NOMO-1 (cell line): ENCODE data around the gene MAFF.

Experiments
- DNase-seq, 2 experiments: peaks; one replicate each; lab custom pipeline; 2025; ENCODE audit not compliant: unreplicated experiment in 2 of 2; lab: John Stamatoyannopoulos, UW

Gene MAFF

GRCh38 chr22:38203090-38203810 is 1.5 kb downstream of the MAFF start:
- DNase-seq: peak in 1 of 2 experiments; percentile 10

GRCh38 chr22:38203855-38204514 is 2.2 kb downstream of the MAFF start:
- DNase-seq: no peak

GRCh38 chr22:38204784-38205183 is 3.0 kb downstream of the MAFF start:
- DNase-seq: peak in 1 of 2 experiments; percentile 26

- DNase-seq: no peak
Observed at GRCh38 chr22:38205261-38206128, 3.7 kb downstream of the MAFF start.

- DNase-seq: no peak
Observed at GRCh38 chr22:38207898-38208432, 6.2 kb downstream of the MAFF start.

GRCh38 chr22:38208551-38208968 is 6.8 kb downstream of the MAFF start:
- no peak for DNase-seq

GRCh38 chr22:38211556-38211955 is 9.8 kb downstream of the MAFF start:
- no peak for DNase-seq

GRCh38 chr22:38212442-38212841 is 10.6 kb downstream of the MAFF start:
- no peak for DNase-seq

- DNase-seq: peak; percentile 64 to 89
Observed at GRCh38 chr22:38213319-38213989, 11.7 kb downstream of the MAFF start.

- DNase-seq: no peak
Observed at GRCh38 chr22:38213990-38214301, 12.2 kb downstream of the MAFF start.

GRCh38 chr22:38214302-38215056 is 12.7 kb downstream of the MAFF start:
- peak; percentile 54 to 60 for DNase-seq

GRCh38 chr22:38215156-38216038 is 13.6 kb downstream of the MAFF start:
- no peak for DNase-seq

GRCh38 chr22:38218661-38219622 is 17.1 kb downstream of the MAFF start:
- no peak for DNase-seq

GRCh38 chr22:38219632-38220031 is 17.8 kb downstream of the MAFF start:
- no peak for DNase-seq

- DNase-seq: no peak
Observed at GRCh38 chr22:38220163-38220562, 18.4 kb downstream of the MAFF start.

GRCh38 chr22:38220653-38221386 is 19.0 kb downstream of the MAFF start:
- DNase-seq: no peak

- no peak for DNase-seq
Observed at GRCh38 chr22:38221407-38221806, 19.6 kb downstream of the MAFF start.
